Measurements from ENCODE around the gene ZIC5.

- TF ChIP-seq CTCF (IDR thresholded peaks at IDR 0.05), result no peak
- TF ChIP-seq POLR2AphosphoS5 (IDR thresholded peaks at IDR 0.05; ENCODE audit: low read depth, low read length), result no peak
- TF ChIP-seq REST (IDR thresholded peaks at IDR 0.05; ENCODE audit: insufficient read depth in 1 of 2, low read depth in 2 of 2, low read length in 1 of 2), result no peak
- TF ChIP-seq SIN3A (IDR thresholded peaks at IDR 0.05; ENCODE audit: borderline replicate concordance, insufficient read depth, low read depth, low read length), result no peak
Observed at GRCh38 chr13:99976575-99976974, 5.0 kb upstream of the ZIC5 start.
